Measurements from ENCODE around the gene MUC5B. TPM values are rescaled to one million over a fixed set of nuclear protein-coding genes. Genes with fewer than 3 reads are reported as not detected.
A peak's percentile ranks its signal among the peaks of the same experiment; 100 is the strongest.

MUC5B gene
- total RNA-seq, 3 donors from 2014 or later, result 2.0 to 6.9 TPM; not detected in 1

GRCh38 chr11:1305501-1306056 is 82.7 kb downstream of the MUC5B start:
- no peaks in the 10 kb centered on the region for H3K9me3 ChIP-seq
- no peaks in the 10 kb centered on the region for H3K36me3 ChIP-seq
- TF ChIP-seq POLR2A (IDR thresholded peaks at IDR 0.05), result no peak
- no peak for TF ChIP-seq CTCF (IDR thresholded peaks at IDR 0.05)
- no peak for TF ChIP-seq POLR2AphosphoS5 (IDR thresholded peaks at IDR 0.05)
- peaks cover 6 to 32% of the 10 kb centered on the region in 2 donors for H3K4me1 ChIP-seq
- H3K4me3 ChIP-seq, result no peak overlapping the region
- no peak overlapping the region for H3K27ac ChIP-seq
- intact Hi-C loops (cut with DNase I; ENCODE audit: low total_unique reads), result no loop called here
- DNase-seq (ENCODE audit: low spot score in 2 of 2), result no peak
- no peaks in the 10 kb centered on the region for H3K27me3 ChIP-seq

DNA sequence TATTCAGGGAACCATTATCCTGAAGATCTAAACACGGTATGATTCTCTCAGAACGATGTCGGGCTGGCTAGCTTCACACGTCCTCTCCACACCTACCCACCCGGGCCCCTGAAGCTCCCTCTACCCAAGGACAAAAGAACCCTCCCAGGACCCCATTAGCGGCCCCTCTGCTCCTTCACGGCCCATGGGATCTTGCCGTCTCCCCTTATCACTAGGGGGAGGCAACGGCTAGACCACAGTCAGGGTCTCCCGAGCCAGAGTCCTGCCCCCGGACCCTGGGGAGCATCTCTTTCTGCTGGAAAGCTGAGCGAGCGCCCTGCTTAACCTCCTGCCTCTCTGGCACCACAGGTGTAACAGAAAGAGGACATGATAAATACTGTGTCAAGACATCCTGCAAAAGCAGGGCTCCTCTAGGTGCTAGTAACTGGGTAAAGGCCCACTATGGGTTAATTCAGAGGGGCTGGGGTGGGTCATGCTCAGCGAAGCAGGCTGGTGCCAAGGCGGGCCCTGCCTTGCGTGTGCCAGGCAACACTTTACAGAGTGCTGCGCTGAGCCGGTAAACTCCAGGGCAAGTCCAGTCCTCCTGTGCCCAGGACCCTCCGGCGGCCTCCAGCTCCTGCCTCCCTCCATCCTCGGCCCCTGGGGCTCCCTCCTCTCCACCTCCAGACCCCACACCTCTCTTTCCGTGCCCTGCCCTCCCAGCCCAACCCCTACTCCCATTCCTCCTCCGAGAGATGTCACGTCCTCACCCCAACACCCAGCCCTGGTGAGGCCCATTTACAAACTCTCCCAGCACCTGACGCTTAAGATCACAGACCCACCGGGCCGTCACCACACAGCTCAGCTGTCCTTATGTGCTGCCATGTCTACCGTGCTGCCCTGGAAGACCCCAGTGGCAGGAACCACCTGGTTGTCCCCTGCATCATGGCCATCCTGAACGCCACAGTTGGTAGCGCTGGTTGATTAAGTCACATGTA is 83.6 kb downstream of the MUC5B start:
- Histone ChIP-seq H3K9me3 (no peaks in the 10 kb centered on the region), H3K36me3 (no peaks in the 10 kb centered on the region)
- no peak for DNase-seq (ENCODE audit: low spot score in 2 of 2)

GRCh38 chr11:1307163-1307870 is 84.5 kb downstream of the MUC5B start:
- H3K36me3 ChIP-seq, result no peaks in the 10 kb centered on the region
- H3K4me3 ChIP-seq, result peak overlapping the region in 1 of 3 donors; percentile 21
- H3K27ac ChIP-seq, result no peak overlapping the region
- peaks cover 7 to 30% of the 10 kb centered on the region in 2 donors for H3K4me1 ChIP-seq
- TF ChIP-seq POLR2AphosphoS5 (IDR thresholded peaks at IDR 0.05), result no peak
- TF ChIP-seq CTCF (IDR thresholded peaks at IDR 0.05), result no peak
- TF ChIP-seq POLR2A (IDR thresholded peaks at IDR 0.05), result no peak
- H3K9me3 ChIP-seq, result peaks cover 0 to 3% of the 10 kb centered on the region in 2 donors
- DNase-seq (ENCODE audit: low spot score in 2 of 2), result no peak
- intact Hi-C loops (cut with DNase I; ENCODE audit: low total_unique reads), result no loop called here
- no peaks in the 10 kb centered on the region for H3K27me3 ChIP-seq

More for the DNA sequence above, 83.6 kb downstream of the MUC5B start:
- H3K27ac ChIP-seq, result no peak overlapping the region
- peaks cover 7 to 32% of the 10 kb centered on the region in 2 donors for H3K4me1 ChIP-seq
- H3K4me3 ChIP-seq, result peak overlapping the region in 1 of 3 donors; percentile 21
- intact Hi-C loops (cut with DNase I; ENCODE audit: low total_unique reads), result no loop called here
- TF ChIP-seq CTCF (IDR thresholded peaks at IDR 0.05) (no peak), POLR2A (IDR thresholded peaks at IDR 0.05) (no peak), POLR2AphosphoS5 (IDR thresholded peaks at IDR 0.05) (no peak)
- no peaks in the 10 kb centered on the region for H3K27me3 ChIP-seq

DNA sequence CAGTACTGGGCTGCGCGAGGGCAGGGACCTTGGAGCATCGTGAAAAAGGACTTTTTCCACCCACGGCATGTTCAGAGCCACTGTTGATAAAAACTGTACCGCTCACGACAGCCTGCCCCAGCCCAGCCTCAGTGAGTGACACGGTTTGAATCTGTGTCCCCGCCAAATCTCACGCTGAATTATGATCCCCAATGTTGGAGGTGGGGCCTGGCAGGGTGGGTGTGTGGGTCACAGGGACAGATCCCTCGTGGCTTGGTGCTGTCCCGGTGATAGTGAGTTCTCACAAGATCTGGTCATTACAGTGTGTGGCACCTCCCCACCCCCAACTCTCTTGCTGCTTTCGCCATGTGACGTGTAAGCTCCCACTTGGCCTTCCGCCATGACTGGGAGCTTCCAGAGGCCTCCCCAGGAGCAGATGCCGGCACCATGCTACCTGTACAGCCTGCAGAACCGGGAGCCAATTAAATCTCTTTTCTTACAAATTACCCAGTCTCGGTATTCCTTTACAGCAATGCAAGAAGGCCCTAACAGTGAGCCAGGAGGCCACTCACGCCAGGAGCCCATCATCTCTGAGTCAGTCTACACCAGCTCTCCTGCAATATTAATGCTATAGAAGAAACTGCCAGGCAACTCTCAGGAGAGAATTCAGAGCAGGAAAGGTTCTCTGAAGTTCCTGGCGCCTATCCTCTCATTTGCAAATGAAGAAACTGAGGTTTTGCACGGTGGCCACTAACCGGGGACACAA is 85.3 kb downstream of the MUC5B start:
- peaks cover 0 to 3% of the 10 kb centered on the region in 2 donors for H3K9me3 ChIP-seq
- H3K27ac ChIP-seq, result no peak overlapping the region
- H3K27me3 ChIP-seq, result no peaks in the 10 kb centered on the region
- peaks cover 7 to 21% of the 10 kb centered on the region in 2 donors for H3K4me1 ChIP-seq
- no peaks in the 10 kb centered on the region for H3K36me3 ChIP-seq
- intact Hi-C loops (cut with DNase I; ENCODE audit: low total_unique reads), result no loop called here
- H3K4me3 ChIP-seq, result peak overlapping the region; percentile 88 to 97 (median 92)
- TF ChIP-seq POLR2AphosphoS5 (IDR thresholded peaks at IDR 0.05) (no peak), CTCF (IDR thresholded peaks at IDR 0.05) (no peak), POLR2A (IDR thresholded peaks at IDR 0.05) (no peak)
- no peak for DNase-seq (ENCODE audit: low spot score in 2 of 2)
